Activated T-helper 2 cell treated with anti-CD3 and anti-CD28 coated beads, Interferon-gamma antibody, Interleukin-2, Interleukin-4, amounts not matched to agents 10 μg/mL and 5 μg/mL and 100 μg/mL, durations not matched to agents 14 hours and 24 hours and 36 hours (primary cell): ENCODE results near the gene NGEF. TPM values are rescaled to one million over a fixed set of nuclear protein-coding genes. Genes with fewer than 3 reads are reported as not detected.

Source experiments
- DNase-seq: peaks from one replicate; pipeline ENCODE4 v3.0.0; 2021; ENCODE audit warnings: low spot score
- H3K27ac Mint-ChIP-seq: one replicate; pipeline ENCODE4 v1.8.0; 2021; ENCODE audit warnings: mixed read lengths
- H3K27me3 Mint-ChIP-seq: one replicate; pipeline ENCODE4 v1.8.0; 2021; ENCODE audit warnings: low read depth, mixed read lengths
- H3K36me3 Mint-ChIP-seq: one replicate; pipeline ENCODE4 v1.8.0; 2021; ENCODE audit warnings: low read depth, mixed read lengths
- H3K4me1 Mint-ChIP-seq: one replicate; pipeline ENCODE4 v1.8.0; 2021; ENCODE audit warnings: low read depth, mixed read lengths
- H3K4me3 Mint-ChIP-seq: one replicate; pipeline ENCODE4 v1.8.0; 2021; ENCODE audit warnings: low read depth, mild to moderate bottlenecking, moderate library complexity, mixed read lengths
- H3K9me3 Mint-ChIP-seq: one replicate; pipeline ENCODE4 v1.8.0; 2021; ENCODE audit warnings: mixed read lengths
- intact Hi-C: fragments of 100-400 bp; cut with micrococcal nuclease; formaldehyde crosslinking; loops from one replicate; pipeline ENCODE4 v1.15.1; 2023
- total RNA-seq: library from RNA; stranded (reverse); gene quantifications from 2 replicates; pipeline ENCODE4 v1.2.3, GENCODE V29; 2022

Gene NGEF
- total RNA-seq, 1 donor from 2014 or later, result 2.5 TPM

DNA sequence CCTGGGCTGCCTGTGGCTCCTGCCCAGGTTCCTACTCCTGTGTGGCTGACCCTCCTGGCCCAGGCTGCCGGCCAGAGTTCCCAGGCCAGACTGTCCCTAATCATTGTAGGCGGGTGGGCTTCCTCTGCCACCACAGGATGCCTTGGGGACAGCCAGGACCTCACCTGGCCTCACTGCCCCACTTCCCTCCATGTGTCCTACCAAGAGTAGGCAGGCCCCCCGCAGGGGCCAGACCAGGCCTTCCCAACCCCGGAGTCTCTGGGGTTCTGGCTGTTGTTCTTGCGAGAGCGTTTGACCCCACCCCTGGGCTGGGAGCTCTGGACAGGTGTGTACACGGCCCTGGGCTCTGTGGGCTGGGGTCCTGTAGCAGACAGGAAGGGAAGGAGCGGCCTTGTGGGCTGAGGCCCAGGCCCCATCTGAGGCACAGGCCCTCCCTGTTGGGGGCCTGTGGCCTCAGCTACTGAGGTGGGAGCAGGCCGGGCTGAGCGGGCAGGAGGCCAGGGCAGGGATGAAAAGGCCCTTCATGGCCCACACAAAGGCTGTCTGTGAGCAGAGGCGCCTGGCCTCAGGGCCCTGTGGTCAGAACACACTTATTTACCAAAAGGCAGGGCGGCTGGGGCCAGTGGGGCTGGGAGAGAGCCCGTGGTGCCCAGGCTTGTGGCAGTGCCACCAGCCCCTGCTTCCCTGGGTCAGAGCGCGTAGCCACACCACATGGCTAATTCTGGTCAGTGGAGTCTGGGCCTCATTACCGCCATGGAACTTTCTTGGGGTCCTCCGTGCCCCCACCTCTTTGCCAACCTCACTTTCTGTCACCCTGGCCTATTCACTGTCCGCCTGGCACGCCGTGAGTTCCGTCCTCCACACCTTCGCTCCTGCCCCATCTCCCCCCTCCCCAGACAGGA, 141.0 kb downstream of the NGEF start:
- Mint-ChIP-seq H3K27ac (no peak overlapping the region), H3K4me3 (no peak overlapping the region), H3K9me3 (no peaks in the 10 kb centered on the region), H3K36me3 (no peaks in the 10 kb centered on the region), H3K4me1 (peaks cover 2% of the 10 kb centered on the region), H3K27me3 (peaks cover 7% of the 10 kb centered on the region)
- DNase-seq, result no peak
- intact Hi-C loops, result no loop called here

DNA sequence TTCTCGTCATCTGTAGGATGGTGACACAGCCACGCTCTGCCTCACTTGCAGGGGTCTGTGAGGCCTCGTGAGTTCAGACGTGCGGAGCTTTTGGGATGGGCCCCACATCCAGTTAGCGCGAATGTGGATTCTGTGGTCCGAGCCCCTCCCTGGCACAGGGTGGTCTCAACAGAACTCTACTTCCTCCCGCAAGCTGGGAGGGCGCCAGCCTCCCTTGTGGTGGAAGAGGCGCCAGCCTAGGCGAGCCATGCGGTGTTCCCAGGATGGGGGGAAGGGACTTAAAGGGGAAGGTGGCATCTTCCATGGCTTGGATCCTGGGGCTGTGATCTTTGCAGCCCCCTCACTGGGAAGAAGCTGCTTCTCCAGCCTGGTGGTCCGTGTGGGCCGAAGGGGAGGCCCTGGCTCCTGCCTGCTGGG, 141.6 kb downstream of the NGEF start:
- intact Hi-C loops, result no loop called here
- H3K9me3 Mint-ChIP-seq, result no peaks in the 10 kb centered on the region
- peaks cover 2% of the 10 kb centered on the region for H3K4me1 Mint-ChIP-seq
- H3K4me3 Mint-ChIP-seq, result no peak overlapping the region
- H3K27me3 Mint-ChIP-seq, result peaks cover 7% of the 10 kb centered on the region
- no peaks in the 10 kb centered on the region for H3K36me3 Mint-ChIP-seq
- DNase-seq, result no peak
- H3K27ac Mint-ChIP-seq, result no peak overlapping the region

DNA sequence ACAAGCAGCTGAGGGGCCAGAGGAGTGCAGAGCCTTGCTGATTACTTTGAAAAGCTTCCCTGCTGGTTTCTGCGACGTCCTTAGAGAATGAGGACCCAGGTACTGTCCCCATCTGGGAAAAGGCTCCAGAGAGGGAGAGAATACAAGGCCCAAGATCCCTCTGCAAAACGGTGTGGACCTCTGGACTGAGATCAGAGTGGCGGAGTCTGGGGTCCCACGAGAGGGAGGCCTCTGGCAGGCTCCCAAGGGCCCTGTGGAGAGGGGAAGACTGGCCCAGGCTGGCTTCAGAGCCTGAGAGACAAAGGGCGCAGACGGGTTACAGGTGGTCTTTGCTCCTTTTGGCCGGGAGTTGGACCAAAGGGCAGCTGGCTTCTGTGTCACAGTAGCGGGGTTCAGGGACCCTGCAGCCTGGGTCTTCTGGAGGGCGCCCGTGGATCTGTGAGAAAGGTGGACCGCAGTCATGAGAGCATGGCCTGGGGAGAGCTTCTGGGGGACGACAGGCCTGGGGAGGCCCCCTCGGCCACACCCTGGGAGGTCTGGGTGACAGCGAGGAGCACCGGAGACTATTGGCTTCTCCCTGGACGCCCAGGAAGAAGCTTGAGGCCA, 142.2 kb downstream of the NGEF start:
- H3K36me3 Mint-ChIP-seq, result peaks cover 3% of the 10 kb centered on the region
- intact Hi-C loops, result no loop called here
- H3K27me3 Mint-ChIP-seq, result peaks cover 7% of the 10 kb centered on the region
- no peaks in the 10 kb centered on the region for H3K9me3 Mint-ChIP-seq
- no peak for DNase-seq
- no peak overlapping the region for H3K27ac Mint-ChIP-seq
- H3K4me1 Mint-ChIP-seq, result peaks cover 2% of the 10 kb centered on the region
- H3K4me3 Mint-ChIP-seq, result no peak overlapping the region

DNA sequence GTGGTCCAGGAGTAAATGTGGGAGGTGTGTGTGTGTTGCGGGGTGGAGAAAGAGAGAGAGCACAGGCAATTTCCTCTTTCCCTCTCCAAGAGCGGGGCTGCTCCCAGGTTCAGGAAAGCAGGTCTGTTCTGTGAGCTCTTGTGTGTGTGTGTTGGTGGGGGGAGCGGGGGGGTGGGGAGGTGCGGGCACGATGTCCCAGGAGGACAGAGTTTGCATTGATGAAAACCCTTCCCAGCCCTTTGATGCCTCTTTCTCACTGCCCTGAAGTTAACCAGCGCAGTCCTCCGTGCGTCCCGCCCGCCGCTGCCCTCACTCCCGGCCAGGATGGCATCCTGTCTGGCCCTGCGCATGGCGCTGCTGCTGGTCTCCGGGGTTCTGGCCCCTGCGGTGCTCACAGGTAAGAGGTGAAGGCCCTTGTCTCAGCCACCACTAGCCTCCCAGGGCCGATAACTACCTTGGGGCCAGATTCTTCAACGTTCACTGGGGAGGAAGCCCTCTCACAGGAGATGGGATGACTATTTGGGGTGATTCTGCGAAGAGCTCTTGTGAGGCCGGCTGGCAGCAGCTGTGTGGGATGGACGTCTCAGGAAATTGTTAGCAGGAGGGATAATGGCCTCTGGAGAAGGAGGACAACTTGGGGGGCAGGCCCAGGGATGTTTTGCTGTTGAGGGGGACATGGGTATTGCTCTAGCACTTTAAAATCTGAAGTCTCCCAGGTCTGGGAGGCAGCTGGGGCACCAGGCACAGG, 142.9 kb downstream of the NGEF start, which contains the start of gene SNORC:
SNORC (plus strand) TSS at position 247 of the 748 bp plus-strand sequence; CDS start at position 325, 78 bp downstream.
- Mint-ChIP-seq H3K9me3 (no peaks in the 10 kb centered on the region), H3K4me3 (no peak within 1 kb of the TSS), H3K36me3 (peaks cover 7% of the 10 kb centered on the region), H3K4me1 (no peaks in the 10 kb centered on the region), H3K27ac (no peak within 1 kb of the TSS), H3K27me3 (peaks cover 2% of the 10 kb centered on the region)
- DNase-seq, result no peak
- intact Hi-C loops, result no loop called here

DNA sequence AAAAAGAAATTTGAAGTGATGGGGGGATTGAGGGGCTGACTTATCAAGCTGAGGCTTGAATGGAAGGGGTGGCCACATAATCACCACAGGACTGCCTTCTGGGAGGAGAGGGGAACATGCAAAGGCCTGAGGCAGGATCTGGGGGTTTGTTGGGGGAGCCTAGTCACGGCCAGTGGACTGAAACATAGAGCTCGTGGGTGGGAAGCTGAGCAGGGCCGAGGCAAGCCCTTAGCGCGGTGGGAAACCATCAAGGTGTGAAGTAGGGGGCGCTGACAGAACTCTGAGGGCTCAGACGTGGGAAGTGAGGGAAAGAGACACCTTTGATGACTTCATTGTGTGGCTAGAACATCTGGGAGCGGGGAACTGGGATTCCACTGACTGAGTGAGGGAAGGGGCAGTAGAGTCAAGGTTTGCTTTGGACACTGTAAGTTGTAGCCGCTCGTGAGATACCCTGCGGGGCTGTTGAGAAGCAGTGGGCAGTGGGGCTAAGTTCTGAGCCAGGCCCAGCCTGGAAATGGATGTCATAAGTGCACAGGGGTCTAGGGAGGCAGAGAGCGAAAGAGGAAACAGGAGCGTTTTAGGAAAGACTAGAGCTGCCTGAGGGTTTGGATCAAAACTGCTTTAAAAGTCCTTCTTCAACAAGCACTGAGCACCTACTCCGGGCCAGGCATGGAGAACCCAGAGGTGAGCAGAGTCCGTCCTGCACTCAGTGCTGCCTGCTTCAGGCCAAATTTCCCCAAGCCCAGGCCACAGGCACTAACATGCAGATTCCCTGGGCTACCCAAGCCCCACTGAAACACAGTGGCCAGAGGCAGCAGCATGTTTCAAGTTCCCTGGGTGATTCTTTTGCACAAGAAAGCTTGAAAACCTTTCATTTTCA, 143.7 kb downstream of the NGEF start:
- H3K4me3 Mint-ChIP-seq, result no peak overlapping the region
- intact Hi-C loops, result no loop called here
- peaks cover 7% of the 10 kb centered on the region for H3K36me3 Mint-ChIP-seq
- H3K4me1 Mint-ChIP-seq, result no peaks in the 10 kb centered on the region
- DNase-seq, result no peak
- no peak overlapping the region for H3K27ac Mint-ChIP-seq
- no peaks in the 10 kb centered on the region for H3K9me3 Mint-ChIP-seq
- H3K27me3 Mint-ChIP-seq, result no peaks in the 10 kb centered on the region

DNA sequence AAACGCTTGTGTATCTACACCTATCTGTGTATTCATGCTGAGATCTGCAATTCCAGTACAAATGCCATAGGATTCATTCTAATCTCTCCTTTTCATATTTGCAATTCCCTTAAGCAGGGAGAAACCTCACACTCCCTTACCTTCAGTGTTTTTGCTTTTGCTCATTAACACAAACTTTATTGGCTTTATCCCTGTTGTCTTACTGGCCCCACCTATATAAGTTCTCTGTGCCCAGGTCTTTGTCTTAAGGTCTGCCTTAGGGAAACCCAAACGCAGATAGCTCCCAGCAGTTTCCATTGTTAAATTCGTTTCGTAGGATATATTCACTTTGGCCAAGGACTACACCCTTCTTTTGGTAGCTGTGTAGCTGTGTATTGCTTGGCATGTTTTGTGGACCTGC, 147.0 kb downstream of the NGEF start:
- peaks cover 7% of the 10 kb centered on the region for H3K36me3 Mint-ChIP-seq

DNA sequence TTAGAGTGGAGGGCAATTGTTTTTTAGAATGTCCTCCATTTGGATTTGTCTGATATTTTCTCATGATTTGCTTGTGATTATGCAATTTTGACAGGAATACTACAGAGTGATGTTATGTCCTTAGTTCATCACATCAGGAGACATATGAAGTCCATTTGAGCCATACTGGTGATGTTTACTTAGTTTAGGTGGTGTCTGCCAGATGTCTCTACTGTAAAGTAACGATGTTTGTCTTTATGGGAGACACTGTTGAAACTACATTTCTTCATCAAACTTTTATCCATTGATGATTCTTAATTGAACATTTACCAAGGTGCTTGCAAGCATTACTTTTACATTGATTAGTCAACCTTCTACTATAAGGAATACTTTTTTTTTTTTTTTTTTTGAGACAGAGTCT, 147.9 kb downstream of the NGEF start:
- intact Hi-C loops, result no loop called here
- H3K4me1 Mint-ChIP-seq, result no peaks in the 10 kb centered on the region
- H3K27ac Mint-ChIP-seq, result no peak overlapping the region
- no peak for DNase-seq
- H3K9me3 Mint-ChIP-seq, result no peaks in the 10 kb centered on the region
- no peak overlapping the region for H3K4me3 Mint-ChIP-seq
- peaks cover 7% of the 10 kb centered on the region for H3K36me3 Mint-ChIP-seq
- no peaks in the 10 kb centered on the region for H3K27me3 Mint-ChIP-seq

More for the DNA sequence above, 147.0 kb downstream of the NGEF start:
- no peaks in the 10 kb centered on the region for H3K9me3 Mint-ChIP-seq
- H3K4me1 Mint-ChIP-seq, result no peaks in the 10 kb centered on the region
- no peaks in the 10 kb centered on the region for H3K27me3 Mint-ChIP-seq
- no peak overlapping the region for H3K27ac Mint-ChIP-seq
- intact Hi-C loops, result no loop called here
- no peak overlapping the region for H3K4me3 Mint-ChIP-seq
- no peak for DNase-seq

DNA sequence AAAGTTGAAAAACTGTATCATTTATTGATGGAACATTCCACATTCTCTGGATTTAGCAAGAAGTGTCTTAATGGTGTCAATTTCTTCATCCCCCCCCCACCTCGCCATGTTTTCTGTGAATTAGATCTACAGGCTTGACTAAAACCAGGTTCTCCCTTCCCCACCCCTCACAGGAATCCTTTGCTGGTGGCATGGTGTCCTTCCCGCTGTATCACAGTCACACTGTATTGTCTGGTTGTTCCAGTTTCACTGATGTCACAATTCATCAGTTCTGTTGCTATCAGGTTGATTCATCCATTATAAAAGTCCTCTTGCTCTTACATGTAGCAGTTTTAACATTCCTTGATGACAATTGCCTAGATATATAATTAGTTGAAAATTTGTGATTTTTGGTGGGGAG, 149.1 kb downstream of the NGEF start:
- no peaks in the 10 kb centered on the region for H3K27me3 Mint-ChIP-seq
- no peaks in the 10 kb centered on the region for H3K4me1 Mint-ChIP-seq
- H3K4me3 Mint-ChIP-seq, result no peak overlapping the region
- DNase-seq, result no peak
- H3K9me3 Mint-ChIP-seq, result no peaks in the 10 kb centered on the region
- no peak overlapping the region for H3K27ac Mint-ChIP-seq
- intact Hi-C loops, result no loop called here
- H3K36me3 Mint-ChIP-seq, result peaks cover 16% of the 10 kb centered on the region

DNA sequence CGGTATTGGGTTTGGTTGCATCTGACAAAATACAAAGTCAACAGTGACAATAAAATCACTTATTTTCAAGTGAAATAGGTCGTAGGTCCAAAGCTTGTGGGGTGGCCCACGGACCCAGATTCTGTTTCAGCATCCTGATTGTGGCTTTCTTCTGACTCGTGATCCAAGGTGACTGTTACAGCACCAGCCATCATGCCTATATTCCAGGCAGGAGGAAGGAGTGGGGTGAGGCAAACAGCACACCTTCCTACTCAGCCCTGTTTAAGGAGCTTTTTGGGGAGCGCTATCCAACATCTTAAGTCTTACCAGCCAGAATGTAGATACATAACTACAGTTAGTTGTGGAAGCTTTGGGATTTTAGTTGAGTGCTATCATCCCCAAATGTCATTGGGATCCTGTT, 151.7 kb downstream of the NGEF start:
- H3K4me1 Mint-ChIP-seq, result no peaks in the 10 kb centered on the region
- no peak overlapping the region for H3K27ac Mint-ChIP-seq
- DNase-seq, result no peak
- no peak overlapping the region for H3K4me3 Mint-ChIP-seq
- no peaks in the 10 kb centered on the region for H3K27me3 Mint-ChIP-seq
- intact Hi-C loops, result no loop called here
- no peaks in the 10 kb centered on the region for H3K9me3 Mint-ChIP-seq
- H3K36me3 Mint-ChIP-seq, result peaks cover 38% of the 10 kb centered on the region

DNA sequence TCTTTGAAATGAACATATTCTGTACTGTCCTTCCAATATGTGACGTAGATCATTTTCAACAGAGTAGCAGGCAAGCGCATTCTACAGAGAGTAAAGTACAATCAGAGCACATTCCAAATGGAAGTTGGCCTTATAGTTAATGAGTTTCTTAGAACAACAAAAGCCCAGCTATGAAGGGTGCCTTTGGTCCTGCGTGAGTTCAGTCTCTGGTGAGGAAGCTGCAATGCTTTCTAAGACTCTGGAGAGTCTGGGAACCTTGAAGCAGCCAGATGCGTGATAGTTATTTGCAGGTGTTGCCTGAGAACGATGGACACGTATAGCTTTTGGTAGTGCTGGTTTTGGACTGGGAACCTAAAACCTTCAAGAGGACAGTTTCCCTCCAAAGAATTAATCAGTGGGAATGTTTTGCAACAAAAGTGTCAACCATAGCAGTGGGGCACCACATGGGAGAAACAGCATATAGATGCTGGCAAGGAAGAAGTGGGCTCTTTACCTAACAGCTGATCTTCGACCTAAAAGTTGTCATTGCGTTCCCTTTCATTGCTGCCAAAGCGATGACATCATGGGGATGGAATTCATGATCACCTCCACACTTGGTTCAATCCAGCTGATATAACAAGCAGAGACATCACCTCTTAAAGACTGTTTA, 152.3 kb downstream of the NGEF start:
- intact Hi-C loops, result no loop called here
- Mint-ChIP-seq H3K36me3 (peaks cover 39% of the 10 kb centered on the region), H3K4me3 (no peak overlapping the region), H3K9me3 (no peaks in the 10 kb centered on the region), H3K27me3 (no peaks in the 10 kb centered on the region), H3K27ac (no peak overlapping the region), H3K4me1 (no peaks in the 10 kb centered on the region)
- no peak for DNase-seq

DNA sequence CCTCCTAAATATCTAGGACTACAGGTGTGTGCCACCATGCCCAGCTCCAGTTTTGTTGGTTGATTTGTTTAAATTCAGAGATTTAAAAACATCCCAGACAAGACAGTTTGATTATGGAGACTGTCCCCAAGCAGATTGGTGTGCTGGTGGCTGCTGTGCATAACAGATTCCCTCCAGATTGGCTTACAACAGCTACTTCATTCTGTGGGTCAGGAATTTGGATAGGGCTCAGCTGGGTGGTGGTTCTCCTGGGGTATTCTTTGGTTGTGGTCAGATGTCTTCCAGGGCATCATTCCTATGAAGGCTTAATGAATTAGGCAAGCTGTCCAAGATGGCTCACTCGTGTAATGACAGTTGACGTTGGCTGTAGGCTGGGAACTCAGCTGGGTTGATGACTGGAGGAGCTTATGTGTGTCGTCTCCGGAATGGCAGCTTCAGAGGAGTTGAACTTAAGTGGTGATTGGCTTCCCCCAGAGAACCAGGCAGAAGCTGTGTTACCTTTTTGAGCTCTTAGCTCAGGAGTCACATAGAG, 153.6 kb downstream of the NGEF start:
- H3K27me3 Mint-ChIP-seq, result no peaks in the 10 kb centered on the region
- no peaks in the 10 kb centered on the region for H3K4me1 Mint-ChIP-seq
- H3K36me3 Mint-ChIP-seq, result peaks cover 43% of the 10 kb centered on the region
- H3K27ac Mint-ChIP-seq, result no peak overlapping the region
- DNase-seq, result no peak
- intact Hi-C loops, result no loop called here
- no peak overlapping the region for H3K4me3 Mint-ChIP-seq
- H3K9me3 Mint-ChIP-seq, result no peaks in the 10 kb centered on the region

DNA sequence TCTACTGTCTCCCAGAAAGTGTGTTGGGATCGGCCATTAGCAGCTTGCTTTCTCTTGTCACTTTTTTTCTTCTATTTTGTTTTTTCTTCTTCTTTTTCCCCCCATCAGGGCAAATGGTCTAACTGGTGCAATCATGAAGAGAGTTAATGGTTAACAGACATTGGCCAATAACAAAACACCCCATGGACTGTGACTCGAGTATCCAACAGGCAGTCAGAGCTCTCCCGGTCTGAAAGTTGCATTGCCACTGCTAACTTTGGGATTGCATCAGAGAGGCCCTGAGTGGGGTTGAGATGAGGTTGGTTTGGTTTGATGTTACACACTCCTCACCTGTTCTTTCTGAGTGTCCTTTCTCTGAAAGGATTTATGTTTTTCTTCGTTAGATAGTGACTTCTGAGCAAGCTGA, 155.9 kb downstream of the NGEF start:
- no peak overlapping the region for H3K27ac Mint-ChIP-seq
- peaks cover 2% of the 10 kb centered on the region for H3K4me1 Mint-ChIP-seq
- no peak for DNase-seq
- H3K9me3 Mint-ChIP-seq, result no peaks in the 10 kb centered on the region
- H3K4me3 Mint-ChIP-seq, result no peak overlapping the region
- no peaks in the 10 kb centered on the region for H3K27me3 Mint-ChIP-seq
- intact Hi-C loops, result no loop called here
- H3K36me3 Mint-ChIP-seq, result peaks cover 52% of the 10 kb centered on the region
